ENCODE data around the gene ZNF600. TPM values are rescaled to one million over a fixed set of nuclear protein-coding genes. Genes with fewer than 3 reads are reported as not detected.

The ZNF600 gene
- total RNA-seq, 2 experiments from 2014 or later: 17.5 to 20.8 TPM

Other genes starting within 250 kb of the ZNF600 start
- 10 to 100 TPM; 30.5 to 33.4 TPM for gene ZNF701, start 216.5 kb downstream of the ZNF600 start, total RNA-seq
- gene ZNF83, start 148.4 kb downstream of the ZNF600 start, total RNA-seq: 10 to 100 TPM; 57.8 to 60.5 TPM
- gene ZNF611, start 51.7 kb downstream of the ZNF600 start, total RNA-seq: 10 to 100 TPM; 30.2 to 34.9 TPM
- gene ZNF28, start 34.8 kb upstream of the ZNF600 start, total RNA-seq: 10 to 100 TPM; 23.8 to 24.9 TPM
- 10 to 100 TPM; 15.9 to 16.3 TPM for gene ZNF468, start 70.8 kb upstream of the ZNF600 start, total RNA-seq
- 10 to 100 TPM; 10.9 TPM for gene ZNF320, start 110.8 kb upstream of the ZNF600 start, total RNA-seq
- 1 to 10 TPM; 7.7 to 7.8 TPM for gene ZNF888, start 136.6 kb upstream of the ZNF600 start, total RNA-seq
- gene ZNF816, start 176.1 kb upstream of the ZNF600 start, total RNA-seq: 10 to 100 TPM; 14.0 to 14.5 TPM
- not detected for gene ERVV-1, start 227.1 kb upstream of the ZNF600 start, total RNA-seq